ENCODE results near the gene ANO2. TPM values are rescaled to one million over a fixed set of nuclear protein-coding genes. Genes with fewer than 3 reads are reported as not detected.

Gene ANO2
- total and polyA plus RNA-seq, 8 donors = 0.44 to 16.9 (median 3.8) TPM; not detected in 1

DNA sequence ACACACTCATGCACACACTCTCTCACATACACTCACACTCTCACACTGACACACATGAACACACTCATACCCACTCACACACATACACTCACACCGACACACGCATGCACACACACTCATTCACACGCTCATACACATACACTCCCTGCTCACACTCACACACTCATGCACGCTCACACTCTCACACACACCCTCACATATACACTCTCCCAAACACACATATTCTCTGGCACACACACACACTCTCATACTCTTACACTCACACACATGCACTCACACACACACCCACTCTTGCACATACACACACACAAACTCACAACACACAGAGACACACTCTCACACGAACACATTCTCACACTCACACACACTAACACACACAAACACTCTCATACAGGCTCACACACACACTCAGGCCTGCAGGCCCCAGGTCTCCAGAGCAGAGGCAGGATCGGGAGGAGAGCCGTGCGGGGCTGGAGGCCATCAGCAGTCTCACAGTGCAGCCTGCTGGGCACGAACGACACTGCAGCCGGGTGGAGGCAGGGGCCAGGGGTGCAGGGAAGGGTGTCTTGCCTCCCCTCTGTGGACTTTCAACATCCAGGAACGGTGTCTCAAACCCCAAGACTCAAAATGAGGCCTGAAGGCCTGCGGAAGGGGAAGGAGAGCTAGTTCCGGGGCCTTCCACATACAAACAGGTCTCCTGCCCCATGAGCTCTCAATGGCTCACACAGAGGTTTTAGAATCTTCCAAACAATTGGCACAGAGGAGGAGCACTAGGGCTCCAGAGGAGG, 148.7 kb downstream of the ANO2 start:
- intact Hi-C loops (cut with DNase I; ENCODE audit: low total_unique reads) = loop anchor here (5.0 kb wide), 1 partner anchor 369 kb away; no protein-coding TSS in a partner anchor
- H3K27me3 ChIP-seq = no peaks in the 10 kb centered on the region
- no peaks in the 10 kb centered on the region for H3K36me3 ChIP-seq
- peak; percentile 63 to 83 for DNase-seq
- H3K9me3 ChIP-seq = no peaks in the 10 kb centered on the region
- 44 to 51% (median 47%) methylated on average over 9 to 14 of the region's 14 CpGs for WGBS, 5 donors
- H3K4me1 ChIP-seq = peaks cover 0 to 9% (median 0%) of the 10 kb centered on the region in 4 donors
- no peak overlapping the region for H3K27ac ChIP-seq
- H3K4me3 ChIP-seq = no peak overlapping the region
- TF ChIP-seq POLR2A (IDR thresholded peaks at IDR 0.05) (peak in 1 of 4 donors; percentile 90), POLR2AphosphoS5 (IDR thresholded peaks at IDR 0.05) (no peak)
- TF ChIP-seq, protein P1, sequence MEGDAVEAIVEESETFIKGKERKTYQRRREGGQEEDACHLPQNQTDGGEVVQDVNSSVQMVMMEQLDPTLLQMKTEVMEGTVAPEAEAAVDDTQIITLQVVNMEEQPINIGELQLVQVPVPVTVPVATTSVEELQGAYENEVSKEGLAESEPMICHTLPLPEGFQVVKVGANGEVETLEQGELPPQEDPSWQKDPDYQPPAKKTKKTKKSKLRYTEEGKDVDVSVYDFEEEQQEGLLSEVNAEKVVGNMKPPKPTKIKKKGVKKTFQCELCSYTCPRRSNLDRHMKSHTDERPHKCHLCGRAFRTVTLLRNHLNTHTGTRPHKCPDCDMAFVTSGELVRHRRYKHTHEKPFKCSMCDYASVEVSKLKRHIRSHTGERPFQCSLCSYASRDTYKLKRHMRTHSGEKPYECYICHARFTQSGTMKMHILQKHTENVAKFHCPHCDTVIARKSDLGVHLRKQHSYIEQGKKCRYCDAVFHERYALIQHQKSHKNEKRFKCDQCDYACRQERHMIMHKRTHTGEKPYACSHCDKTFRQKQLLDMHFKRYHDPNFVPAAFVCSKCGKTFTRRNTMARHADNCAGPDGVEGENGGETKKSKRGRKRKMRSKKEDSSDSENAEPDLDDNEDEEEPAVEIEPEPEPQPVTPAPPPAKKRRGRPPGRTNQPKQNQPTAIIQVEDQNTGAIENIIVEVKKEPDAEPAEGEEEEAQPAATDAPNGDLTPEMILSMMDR (IDR thresholded peaks at IDR 0.05) = peak in 5 of 7 experiments; percentile 67 to 95 (median 76)

DNA sequence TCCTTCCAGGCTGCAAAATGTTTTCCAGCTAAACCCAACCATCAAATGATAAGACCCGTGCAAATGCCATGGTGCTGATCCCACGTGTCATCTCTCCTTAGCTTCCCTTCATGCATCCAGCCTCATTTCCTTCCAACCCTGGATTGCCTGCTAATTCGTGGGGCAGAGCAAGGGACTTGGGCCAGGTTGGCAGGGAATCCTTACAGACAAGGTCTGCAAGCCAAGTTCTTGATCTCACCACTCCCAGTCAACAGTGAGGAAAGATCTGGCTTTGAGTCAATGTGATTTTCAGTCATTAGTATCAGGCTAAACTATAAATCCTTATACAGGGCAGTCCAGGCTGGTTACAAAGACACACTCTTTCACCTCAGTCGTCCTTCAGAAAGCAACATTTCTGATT, 150.9 kb downstream of the ANO2 start:
- no peaks in the 10 kb centered on the region for H3K9me3 ChIP-seq
- intact Hi-C loops (cut with DNase I; ENCODE audit: low total_unique reads) = no loop called here
- no peaks in the 10 kb centered on the region for H3K27me3 ChIP-seq
- DNase-seq = peak in 1 of 2 donors; percentile 70
- peaks cover 0 to 9% (median 0%) of the 10 kb centered on the region in 4 donors for H3K4me1 ChIP-seq
- TF ChIP-seq, protein P1 (IDR thresholded peaks at IDR 0.05) = no peak
- TF ChIP-seq POLR2A (IDR thresholded peaks at IDR 0.05) (no peak), EP300 (IDR thresholded peaks at IDR 0.05) (no peak), POLR2AphosphoS5 (IDR thresholded peaks at IDR 0.05) (no peak)
- H3K27ac ChIP-seq = no peak overlapping the region
- 24 to 38% (median 36%) methylated on average over 4 of the region's 4 CpGs for WGBS, 5 donors
- no peak overlapping the region for H3K4me3 ChIP-seq
- no peaks in the 10 kb centered on the region for H3K36me3 ChIP-seq

DNA sequence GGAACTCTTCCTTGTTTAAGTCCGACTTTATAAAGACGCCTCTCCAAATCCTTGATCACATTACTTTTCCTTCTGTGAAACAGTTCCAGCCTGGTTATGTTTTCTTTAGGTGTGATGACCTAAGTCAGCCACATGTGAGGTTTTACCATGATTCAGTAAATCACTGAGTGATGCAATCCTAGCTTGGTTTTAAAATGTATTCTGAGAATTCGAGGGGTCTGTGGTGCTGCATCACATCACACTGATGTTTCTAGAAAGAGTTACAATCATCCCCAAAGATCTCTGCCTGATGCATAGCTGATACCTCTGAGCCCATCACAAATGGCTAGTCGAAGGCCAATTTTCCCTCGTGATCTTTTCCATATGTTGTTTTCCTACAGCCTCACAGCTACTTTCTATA, 152.7 kb downstream of the ANO2 start:
- no peak overlapping the region for H3K4me3 ChIP-seq
- intact Hi-C loops (cut with DNase I; ENCODE audit: low total_unique reads) = no loop called here
- WGBS, 5 donors = 87 to 91% (median 88%) methylated on average over 5 of the region's 5 CpGs
- H3K27me3 ChIP-seq = peaks cover 0 to 3% (median 0%) of the 10 kb centered on the region in 3 donors
- no peak overlapping the region for H3K27ac ChIP-seq
- DNase-seq = no peak
- TF ChIP-seq EP300 (IDR thresholded peaks at IDR 0.05) = no peak
- TF ChIP-seq POLR2A (IDR thresholded peaks at IDR 0.05) = no peak
- TF ChIP-seq, protein P1 (IDR thresholded peaks at IDR 0.05) = no peak
- no peak for TF ChIP-seq POLR2AphosphoS5 (IDR thresholded peaks at IDR 0.05)
- peaks cover 0 to 9% (median 0%) of the 10 kb centered on the region in 4 donors for H3K4me1 ChIP-seq
- no peaks in the 10 kb centered on the region for H3K36me3 ChIP-seq
- H3K9me3 ChIP-seq = no peaks in the 10 kb centered on the region

DNA sequence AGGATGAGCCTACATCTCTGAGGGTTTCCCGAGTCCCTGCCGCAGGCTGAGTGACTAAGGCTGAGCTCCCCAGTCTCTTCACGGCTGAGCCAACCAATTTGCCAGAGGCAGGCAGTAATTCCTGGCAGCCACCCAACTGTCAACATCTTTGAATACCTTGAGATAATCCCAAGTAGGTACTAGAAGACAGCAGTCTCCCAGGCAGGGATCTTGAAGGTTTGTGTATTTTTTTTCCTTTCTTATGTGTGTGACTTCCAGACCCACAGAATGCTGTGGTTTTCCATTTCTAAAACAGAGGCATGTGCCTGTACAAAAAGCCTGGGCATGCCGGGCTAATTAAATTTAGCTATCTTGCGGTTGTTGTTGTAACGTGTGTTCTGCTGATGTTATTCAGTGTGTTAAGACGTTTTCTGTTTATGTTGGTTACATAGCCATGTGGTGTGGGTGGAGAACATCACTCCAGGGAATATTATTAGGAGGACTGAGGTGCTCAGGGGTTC, 155.5 kb downstream of the ANO2 start:
- 66 to 75% (median 67%) methylated on average over 7 of the region's 7 CpGs for WGBS, 5 donors

More for the DNA sequence above, 155.5 kb downstream of the ANO2 start:
- H3K9me3 ChIP-seq = no peaks in the 10 kb centered on the region
- no peaks in the 10 kb centered on the region for H3K36me3 ChIP-seq
- TF ChIP-seq POLR2AphosphoS5 (IDR thresholded peaks at IDR 0.05) (no peak), POLR2A (IDR thresholded peaks at IDR 0.05) (no peak), EP300 (IDR thresholded peaks at IDR 0.05) (no peak)
- TF ChIP-seq, protein P1 (IDR thresholded peaks at IDR 0.05) = no peak
- no peak overlapping the region for H3K4me3 ChIP-seq
- DNase-seq = no peak
- intact Hi-C loops (cut with DNase I; ENCODE audit: low total_unique reads) = no loop called here
- H3K4me1 ChIP-seq = peaks cover 0 to 5% (median 0%) of the 10 kb centered on the region in 4 donors
- H3K27ac ChIP-seq = no peak overlapping the region
- peaks cover 0 to 3% (median 0%) of the 10 kb centered on the region in 3 donors for H3K27me3 ChIP-seq

Measured in stomach (tissue), 9 donors.